Hindlimb muscle (tissue), 1 donor: ENCODE data around the gene GGT7. TPM values are rescaled to one million over a fixed set of nuclear protein-coding genes. Genes with fewer than 3 reads are reported as not detected.
A peak's percentile ranks its signal among the peaks of the same experiment; 100 is the strongest.
"Not testable (repeated sequence)": the region's sequence is repeated elsewhere in the genome, so short reads cannot be mapped to it uniquely, and the experiment has no call there.

Source experiments
- DNase-seq: peaks from one replicate; pipeline ENCODE4 v3.0.0-alpha.2; 2013
- polyA plus RNA-seq: library from polyadenylated mRNA; unstranded; fragments of 120-200 nt; gene quantifications from one replicate; pipeline ENCODE4 v1.2.1, GENCODE V29; 2013; ENCODE audit not compliant: insufficient read length

GGT7 gene
- polyA plus RNA-seq, 1 donor, result 21.1 TPM

DNA sequence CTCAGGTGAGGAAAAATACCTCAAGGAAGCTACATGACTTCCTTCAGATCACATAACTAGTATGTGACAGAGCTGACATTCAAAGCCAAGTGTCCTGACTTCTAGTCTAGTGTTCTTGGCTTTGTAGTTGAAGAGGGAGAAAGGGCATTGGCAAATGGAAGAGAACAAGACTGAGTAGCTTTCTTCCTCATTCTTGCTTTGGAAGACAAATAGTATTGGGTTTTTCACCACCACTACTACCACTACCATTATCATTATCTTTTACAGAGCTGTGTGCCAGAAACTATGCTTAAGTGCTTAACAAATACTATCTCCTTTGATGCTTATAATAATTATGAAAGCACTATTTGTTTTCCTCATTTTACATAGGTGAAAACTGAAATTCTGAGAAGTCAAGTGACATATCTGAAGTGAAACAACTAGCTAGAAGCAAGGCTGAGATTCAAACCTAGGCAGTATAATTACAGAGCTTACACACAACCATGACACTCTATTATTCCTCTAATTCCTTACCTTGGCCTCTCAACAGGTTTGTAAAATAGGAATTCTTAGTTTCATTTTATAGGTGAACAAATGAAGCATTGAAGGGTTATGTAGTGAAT lies 10.5 kb upstream of the GGT7 start:
- no peak for DNase-seq

DNA sequence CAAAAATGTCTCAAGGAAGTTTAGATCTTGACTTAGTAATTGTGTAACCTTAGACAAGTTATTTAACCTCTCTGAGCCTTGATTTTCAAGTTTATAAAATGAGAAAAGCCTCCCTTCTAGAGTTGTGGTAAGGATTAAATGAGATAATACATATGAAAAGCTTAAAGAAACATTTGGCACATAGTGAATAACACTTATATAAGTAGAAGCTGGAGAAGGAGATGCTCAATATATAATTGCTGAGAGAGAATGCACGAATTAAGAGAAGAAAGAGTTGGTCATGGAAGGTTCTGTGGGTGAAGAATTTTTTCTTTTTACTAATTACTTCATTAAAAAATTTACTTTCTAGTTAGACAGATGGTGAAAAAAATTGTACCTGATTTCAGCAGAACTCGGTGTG lies 9.0 kb upstream of the GGT7 start:
- no peak for DNase-seq

DNA sequence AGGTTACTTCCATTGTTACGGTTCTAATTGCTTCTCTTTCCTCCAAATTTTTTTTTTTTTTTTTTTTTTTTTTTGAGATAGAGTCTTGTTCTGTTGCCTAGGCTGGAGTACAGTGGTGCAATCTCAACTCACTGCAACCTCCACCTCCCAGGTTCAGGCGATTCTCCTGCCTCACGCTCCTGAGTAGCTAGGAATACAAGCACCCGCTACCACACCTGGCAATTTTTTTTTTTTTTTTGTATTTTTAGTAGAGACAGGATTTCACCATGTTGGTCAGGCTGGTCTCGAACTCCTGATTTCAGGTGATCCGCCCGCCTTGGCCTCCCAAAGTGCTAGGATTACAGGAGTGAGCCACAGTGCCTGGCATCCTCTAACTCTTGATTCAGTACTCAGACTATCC lies 8.3 kb upstream of the GGT7 start:
- DNase-seq, result not testable (repeated sequence)

GRCh38 chr20:34880215-34880850 lies 7.7 kb upstream of the GGT7 start:
- DNase-seq, result no peak

DNA sequence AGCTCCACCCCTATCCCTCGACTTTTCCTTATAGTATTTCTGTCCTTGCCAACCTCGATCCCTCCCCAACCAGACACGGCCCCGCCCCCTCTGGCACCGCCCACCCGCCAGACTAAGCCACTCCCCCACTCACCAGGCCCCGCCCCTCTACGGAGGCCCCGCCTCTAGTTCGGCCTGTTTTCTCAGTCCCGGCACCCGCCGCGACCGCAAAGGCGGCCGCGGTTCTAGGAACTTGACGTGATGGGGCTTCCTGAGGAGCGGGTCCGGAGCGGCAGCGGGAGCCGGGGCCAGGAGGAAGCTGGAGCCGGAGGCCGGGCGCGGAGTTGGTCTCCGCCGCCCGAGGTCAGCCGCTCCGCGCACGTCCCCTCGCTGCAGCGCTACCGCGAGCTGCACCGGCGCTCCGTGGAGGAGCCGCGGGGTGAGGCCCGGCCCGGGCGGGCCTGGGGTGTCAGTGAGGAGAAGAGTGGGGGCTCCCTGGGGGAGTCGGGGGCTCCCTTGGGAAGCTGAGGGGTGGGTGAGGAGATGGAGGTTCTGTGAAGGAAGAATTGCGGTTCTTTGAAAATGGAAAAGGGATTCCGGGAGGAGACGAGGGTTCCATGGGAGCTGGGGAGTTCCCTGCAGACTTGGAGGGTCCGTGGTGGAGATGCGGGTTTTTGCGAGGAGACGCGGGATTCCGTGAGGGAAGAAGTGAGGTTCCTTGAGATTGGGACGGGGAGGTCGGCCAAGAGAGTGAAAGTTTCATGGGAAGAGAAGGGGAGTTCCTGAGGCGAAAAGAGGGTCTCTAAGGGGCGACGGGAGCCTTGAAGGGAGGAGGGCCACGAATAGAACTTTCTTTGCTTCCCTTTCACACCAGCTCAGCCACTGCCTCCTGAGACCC lies 4.0 kb upstream of the GGT7 start, which contains the start of gene ACSS2:
ACSS2 (plus strand) TSS at position 207 of the 877 bp plus-strand sequence; CDS start at position 241, 34 bp downstream.
- peak; percentile 95 for DNase-seq

GRCh38 chr20:34875642-34876405 lies 3.2 kb upstream of the GGT7 start:
- DNase-seq, result no peak

DNA sequence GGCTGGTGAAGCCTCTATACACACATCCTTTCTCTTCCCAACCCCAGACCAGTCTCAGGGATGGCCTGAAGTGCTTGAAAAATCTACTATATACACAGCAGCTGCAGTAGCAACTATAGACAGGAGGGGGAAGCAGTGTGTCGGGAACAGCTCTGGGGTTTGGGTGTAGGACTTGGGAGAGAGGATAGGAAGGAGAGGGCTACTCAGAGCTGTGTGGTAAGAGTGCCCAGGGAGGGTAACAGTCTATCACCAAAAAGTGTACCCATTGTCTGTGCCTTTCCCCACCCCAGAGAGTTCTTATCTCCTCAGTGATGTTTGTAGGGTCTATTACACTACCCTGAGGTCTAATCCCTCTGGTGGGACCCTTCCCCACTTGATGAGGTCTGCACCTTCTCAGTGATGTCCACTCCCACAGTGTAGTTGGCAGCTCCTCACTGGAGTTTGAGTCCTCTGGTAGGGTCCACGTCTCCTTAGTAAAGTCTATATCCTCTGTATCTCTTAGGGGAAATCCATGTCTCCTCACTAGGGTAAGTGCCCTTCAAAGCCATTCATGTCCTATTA lies 1.5 kb upstream of the GGT7 start:
- DNase-seq, result peak; percentile 74

DNA sequence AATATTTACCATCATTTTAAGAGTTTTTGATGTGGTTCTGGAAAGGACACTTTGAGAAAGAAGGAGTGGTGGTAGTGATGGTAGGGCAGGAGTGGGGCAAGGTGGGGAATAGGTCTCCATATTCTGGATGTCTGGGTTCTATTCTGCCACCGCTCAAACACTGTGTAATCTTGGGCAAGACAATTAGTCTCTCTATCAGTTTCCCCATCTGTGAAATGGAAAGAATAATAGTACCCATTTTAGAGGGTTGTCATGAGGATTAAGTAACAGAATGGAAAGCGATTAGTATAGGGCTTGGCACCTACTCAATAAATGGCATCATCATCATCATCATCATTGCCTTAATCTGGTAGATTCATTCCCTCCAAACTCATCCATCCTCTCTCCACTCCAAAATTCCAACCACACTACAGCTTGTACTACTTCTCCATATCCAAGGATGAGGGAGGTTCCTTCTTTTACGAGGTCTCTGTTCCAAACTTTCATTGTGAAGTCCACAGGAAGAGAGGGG lies 982 bp upstream of the GGT7 start:
- DNase-seq, result no peak

- no peak for DNase-seq
Measured at GRCh38 chr20:34871966-34872621, 562 bp downstream of the GGT7 start.

DNA sequence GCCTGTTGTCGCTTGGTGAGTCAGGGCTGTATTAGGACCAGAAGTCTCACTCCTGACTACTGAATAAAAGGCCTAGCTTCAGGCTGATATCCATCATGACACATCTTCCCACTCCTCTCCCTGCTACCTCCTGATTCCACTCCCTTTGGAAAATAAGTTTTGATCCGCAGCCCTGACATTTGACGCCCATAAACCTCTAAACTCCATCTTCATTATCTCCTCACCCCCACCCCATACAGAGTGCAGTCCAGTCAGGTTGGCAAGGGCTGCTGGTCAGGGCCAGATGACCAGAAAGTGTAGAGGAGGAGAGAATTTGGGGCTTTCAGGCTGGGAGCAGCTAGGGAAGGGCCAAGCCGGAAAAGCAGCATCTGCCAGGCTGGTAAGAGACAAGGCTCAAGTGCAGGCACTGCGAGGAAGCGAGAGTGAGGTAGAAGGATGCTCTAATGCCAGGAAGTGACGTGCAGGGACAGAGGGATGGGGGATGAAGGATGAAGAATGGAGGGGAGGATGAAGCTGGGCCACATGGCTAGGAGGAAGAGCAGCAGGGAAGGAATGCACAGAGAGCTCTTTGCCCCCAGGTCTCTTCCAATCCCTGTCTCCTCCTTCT lies 1.2 kb downstream of the GGT7 start:
- DNase-seq, result no peak

GRCh38 chr20:34864216-34864615 lies 8.4 kb downstream of the GGT7 start:
- no peak for DNase-seq

GRCh38 chr20:34863421-34863965 lies 9.2 kb downstream of the GGT7 start:
- DNase-seq, result no peak

- DNase-seq, result no peak
Measured at GRCh38 chr20:34862724-34863123, 9.9 kb downstream of the GGT7 start.

- no peak for DNase-seq
Measured at GRCh38 chr20:34861386-34862084, 11.1 kb downstream of the GGT7 start.

DNA sequence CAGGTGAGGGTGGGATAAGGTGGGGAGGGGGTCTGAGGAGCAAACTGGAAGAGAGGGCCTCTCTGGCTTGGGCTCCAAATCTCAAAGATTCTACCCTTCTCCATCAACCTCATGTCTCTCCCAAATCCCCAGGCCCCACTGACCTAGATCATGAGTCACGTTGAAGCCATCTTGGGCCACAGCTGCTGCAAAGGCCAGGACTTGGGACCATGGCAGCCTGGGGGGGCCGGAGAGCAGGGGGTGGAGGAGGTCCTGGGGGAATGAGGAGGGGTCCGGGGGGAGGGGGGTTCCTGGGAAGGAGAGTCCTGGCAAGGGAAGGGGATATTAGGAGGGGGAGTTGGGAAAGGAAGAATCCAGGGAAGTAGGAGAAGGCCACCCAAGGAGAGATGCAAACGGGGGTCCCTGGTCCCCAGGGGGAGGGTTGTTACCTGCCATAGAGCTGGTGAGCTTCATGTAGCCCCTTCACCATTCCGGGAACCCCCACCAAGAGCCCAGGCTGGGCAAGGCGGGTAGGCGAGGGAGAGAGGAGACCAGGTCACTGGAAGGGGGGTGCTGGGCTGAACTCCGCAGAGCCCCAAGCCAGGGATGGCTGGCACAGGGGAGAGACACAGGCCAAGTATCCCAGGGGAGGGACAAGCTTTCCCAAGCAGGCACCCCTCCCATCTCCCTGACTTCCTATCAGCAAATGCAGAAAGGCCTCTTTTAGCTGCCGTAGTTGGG lies 12.7 kb downstream of the GGT7 start:
- no peak for DNase-seq

DNA sequence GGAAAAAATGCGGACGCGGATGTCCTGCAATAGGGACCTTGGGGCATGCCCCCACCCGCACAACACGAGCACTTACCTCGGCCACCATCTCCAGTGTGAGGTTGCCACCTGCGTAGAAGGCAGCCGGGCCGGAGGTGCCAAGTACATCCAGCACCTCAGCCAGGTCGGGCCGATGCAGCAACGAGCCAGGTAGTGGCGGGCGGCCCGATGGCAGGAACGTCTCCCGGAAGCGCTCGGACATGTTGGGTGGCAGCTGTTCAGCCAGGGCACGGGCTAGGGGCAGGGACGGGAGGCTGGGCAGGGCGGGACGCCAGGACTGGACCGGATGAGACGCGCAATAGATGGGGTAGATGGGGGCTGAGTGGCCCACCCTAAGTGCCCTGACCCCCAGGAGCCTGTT lies 13.3 kb downstream of the GGT7 start:
- DNase-seq, result no peak

GRCh38 chr20:34852298-34852697 lies 20.4 kb downstream of the GGT7 start:
- no peak for DNase-seq

- no peak for DNase-seq
Measured at GRCh38 chr20:34850969-34851368, 21.7 kb downstream of the GGT7 start.

DNA sequence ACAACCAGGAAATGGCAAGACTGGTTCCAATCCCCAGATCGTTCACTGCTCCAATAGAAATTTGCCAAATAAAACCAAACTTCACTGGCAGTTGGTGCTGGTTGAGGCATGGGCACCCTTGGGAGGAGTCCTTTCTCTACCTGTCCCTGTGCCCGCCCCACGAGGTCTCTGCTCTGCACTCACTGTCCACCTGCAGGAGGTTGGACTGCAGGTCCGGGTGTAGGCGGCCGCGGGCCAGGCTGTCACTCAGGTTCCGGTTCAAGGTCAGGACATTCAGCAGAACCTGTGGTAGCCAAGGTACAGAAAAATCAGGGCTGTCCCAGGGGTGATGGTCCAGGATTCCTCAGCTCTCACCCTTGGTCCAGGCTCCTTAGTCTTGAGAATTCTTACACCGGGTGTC lies 22.9 kb downstream of the GGT7 start:
- DNase-seq, result no peak

DNA sequence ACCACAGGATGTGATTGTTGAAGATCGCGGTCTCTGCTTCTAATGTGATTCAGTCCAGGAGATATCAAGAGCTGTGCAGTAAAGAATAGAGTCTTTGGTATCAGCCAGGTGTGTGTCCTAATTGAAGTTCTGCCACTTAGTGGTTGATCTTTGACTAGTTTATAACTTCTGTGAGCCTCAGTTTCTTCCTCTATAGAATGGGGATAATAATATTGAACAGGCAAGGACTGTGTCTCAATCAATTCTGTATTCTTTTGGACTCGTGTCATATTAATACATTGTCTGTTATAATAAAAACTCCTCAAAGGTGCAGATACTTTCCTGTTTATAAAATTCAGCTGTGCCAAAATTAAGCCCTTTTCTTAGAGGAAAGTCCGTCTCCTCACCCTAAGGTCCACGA lies 24.1 kb downstream of the GGT7 start:
- no peak for DNase-seq
